Tibial nerve (tissue), 3 donors: ENCODE results near the gene IAH1.

Experiments
- EP300 ChIP-seq, 2 donors: sonication (generic); formaldehyde crosslinking; IDR thresholded peaks; one replicate each; pipeline ENCODE4 v1.6.1; 2017; ENCODE audit warnings: antibody characterized with exemption in 2 of 2, mild to moderate bottlenecking in 1 of 2
- POLR2A ChIP-seq, 2 donors: fragments of 450-650 bp; IDR thresholded peaks; one replicate each; pipeline ENCODE4 v1.6.1; 2017; ENCODE audit warnings: antibody characterized with exemption in 2 of 2, mild to moderate bottlenecking in 2 of 2, moderate library complexity in 2 of 2

DNA sequence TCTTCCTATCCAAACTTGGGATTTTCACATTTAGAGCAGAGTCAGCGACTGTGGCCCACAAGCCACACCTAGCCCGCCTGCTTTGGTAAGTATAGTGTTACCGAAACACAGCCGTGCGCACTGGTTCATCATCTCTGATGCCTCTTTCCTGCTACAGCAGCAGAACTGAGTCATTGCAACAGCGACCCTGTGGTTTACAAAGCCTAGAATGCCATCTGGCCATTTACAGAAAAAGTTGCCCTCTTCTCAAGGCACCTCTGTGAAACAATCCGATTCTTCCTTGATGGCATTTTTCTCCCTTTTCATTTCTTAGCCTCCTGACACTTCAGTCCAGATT is 10.7 kb upstream of the IAH1 start:
- TF ChIP-seq POLR2A (IDR thresholded peaks at IDR 0.05) (no peak), EP300 (IDR thresholded peaks at IDR 0.05) (no peak)
